Stromal cell of bone marrow (primary cell): ENCODE measurements around the gene OR52E4.

Source experiments
- DNase-seq: peaks from one replicate; pipeline ENCODE4 v3.0.0-alpha.2; 2012; ENCODE audit warnings: low read depth

OR52E4 gene

DNA sequence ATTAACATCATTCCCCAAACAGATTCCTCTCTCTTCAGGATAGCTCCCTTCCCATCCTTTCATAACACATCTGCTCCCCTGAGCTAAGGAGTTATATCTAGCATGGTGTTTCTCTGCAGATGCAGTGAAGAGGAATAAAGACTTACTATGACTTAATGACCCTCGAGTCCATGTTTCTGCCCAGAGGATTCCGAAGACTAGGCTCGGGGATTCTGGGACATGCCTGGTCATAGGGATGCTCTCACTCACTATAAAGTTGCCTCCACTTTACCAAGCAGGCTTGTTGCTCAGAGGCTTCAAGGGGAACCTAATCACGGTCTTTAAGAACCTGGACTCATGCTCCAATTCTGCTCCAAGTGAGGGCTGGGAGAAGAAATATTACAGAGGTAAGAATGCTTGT lies at the start of gene OR52E4:
Gene OR52E4, plus strand, starts transcription at position 301 of the 400 bp plus-strand sequence. CDS start 3,664 bp downstream, outside the sequence.
- DNase-seq = no peak

DNA sequence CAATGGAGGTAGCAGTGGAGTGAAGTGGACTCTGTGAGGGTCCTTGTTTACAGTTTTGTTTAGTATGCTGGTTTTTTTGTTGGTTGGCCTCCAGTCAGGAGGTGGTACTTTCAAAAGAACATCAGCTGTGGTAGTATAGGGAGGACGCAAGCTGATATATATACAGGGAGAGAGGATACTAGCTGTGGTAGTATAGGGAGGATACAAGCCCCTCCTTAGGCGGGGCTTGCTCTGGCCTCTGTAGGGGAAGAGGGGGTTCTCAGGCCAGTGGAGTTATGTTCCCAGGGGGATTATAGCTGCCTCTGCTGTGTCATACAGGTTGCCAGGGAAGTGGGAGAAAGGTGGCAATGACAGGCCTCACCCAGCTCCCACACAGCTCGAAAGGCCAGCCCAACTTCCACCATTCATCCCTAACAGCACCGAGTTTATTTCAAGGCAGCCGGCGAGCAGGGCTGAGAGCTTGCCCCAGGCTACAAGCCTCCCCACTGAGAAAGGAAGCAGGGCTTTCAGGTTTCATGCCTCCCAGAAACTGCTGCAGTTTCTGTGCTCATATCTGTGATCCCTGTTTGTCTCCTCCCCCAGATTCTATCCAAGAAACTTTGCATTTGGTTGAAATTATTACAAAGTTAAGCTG lies 49.1 kb upstream of the OR52E4 start:
- DNase-seq = no peak

DNA sequence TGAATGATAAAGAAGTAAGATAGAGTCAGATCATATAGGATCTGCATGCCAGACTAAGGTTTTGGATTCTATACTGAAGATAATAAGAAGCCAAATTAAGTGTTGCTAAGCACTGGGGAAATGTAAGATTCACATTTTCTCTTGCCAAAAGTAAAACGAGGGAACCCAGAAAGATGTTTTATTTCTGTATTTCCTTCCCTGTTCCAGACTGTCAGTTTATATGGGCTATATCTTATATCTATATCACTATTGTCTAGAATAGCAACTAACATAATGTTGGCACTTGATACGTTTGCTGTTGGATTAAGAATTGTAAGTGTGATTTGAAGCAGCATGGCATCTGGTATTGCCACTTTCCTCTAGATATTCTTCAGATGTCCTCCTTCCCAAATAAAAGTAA lies 47.0 kb upstream of the OR52E4 start:
- no peak for DNase-seq

DNA sequence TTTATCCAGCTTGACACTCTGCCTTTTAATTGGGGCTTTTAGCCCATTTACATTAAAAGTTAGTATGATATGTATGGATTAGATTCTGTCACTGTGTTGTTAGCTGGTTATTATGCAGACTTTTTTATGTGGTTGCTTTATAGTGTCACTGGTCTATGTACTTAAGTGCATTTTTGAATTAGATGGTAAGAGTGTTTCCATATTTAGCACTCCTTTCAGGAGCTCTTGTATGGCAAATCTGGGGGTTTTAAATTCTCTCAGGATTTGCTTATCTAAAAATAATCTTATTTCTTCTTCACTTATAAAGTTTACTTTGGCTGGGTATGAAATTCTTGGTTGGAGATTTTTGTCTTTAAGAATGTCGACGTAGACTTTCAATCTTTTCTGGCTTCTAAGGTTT lies 42.7 kb upstream of the OR52E4 start:
- no peak for DNase-seq

DNA sequence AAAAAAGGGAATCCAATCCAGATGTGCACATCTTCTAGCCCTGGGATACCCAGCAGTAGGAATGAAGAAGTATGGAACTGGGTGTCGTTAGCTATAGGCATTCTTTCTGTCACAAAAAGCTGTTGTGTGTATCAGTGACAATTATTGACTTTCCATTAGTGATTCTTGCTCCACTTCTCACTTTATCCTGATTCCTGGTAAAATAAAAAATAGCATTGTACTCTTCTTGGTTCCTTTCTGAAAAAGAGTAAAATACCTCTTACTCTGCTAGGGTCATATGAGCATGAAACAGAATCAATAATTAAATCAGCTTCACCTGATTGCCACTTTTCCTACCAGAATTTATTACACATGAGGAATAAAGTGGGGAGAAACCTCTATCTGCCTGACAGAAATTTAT lies 38.6 kb upstream of the OR52E4 start, which contains the start of gene OR52E6:
Gene OR52E6, minus strand, starts transcription at position 101 of the 400 bp plus-strand sequence. Its CDS starts 0 bp downstream, at position 101.
- no peak for DNase-seq

DNA sequence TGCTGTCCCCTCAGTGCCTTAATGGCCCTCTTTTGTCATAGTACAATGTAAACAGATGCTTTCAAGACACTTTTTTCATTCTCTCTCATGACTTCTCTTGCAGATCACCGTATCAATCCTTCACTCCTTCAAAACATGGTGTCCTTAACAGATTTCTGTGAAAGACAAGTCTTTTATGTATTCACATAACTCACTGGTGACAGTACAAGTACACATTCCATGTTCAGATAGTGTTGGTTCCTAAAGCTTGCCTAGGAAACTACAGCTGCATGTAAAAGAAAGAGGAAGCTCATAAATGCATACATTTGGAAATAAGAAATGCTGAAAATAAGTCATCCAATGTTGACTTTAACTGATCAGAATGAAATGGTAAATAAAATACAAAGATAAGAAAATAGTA lies 33.7 kb upstream of the OR52E4 start:
- DNase-seq = no peak

DNA sequence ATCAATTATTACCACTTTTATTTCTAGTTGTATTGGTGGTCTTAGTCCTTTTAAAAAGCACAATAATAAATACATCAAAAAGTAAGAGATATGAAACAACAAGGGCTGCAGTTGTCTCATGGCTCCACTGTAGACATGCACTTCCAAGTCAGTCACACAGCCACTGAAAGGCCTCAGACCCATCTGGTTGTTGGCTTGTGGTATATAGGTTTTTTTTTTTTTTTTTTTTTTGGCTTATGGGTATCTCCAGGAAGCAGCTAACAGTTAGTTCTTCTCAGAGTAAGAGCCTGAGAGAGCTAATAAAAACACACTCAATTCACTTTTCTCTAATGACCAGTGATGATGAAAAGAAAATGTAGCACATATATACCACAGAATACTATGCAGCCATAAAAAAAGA lies 32.7 kb upstream of the OR52E4 start:
- DNase-seq = no peak

DNA sequence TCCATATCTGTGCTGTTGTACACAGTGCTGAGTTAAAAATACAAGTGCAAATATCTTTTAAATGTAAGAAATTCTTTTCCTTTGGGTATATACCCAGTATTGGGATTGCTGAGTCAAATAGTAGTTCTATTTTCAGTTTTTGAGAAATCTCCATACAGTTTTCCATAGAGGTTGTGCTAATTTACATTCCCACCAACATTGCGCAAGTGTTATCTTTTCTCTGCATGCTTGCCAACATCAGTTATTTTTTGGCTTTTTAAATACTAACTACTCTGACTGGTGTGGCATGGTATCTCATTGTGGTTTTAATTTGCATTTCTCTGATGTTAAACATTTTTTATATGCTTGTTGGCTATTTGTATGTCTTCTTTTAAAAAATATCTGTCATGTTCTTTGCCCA lies 29.4 kb upstream of the OR52E4 start:
- no peak for DNase-seq

DNA sequence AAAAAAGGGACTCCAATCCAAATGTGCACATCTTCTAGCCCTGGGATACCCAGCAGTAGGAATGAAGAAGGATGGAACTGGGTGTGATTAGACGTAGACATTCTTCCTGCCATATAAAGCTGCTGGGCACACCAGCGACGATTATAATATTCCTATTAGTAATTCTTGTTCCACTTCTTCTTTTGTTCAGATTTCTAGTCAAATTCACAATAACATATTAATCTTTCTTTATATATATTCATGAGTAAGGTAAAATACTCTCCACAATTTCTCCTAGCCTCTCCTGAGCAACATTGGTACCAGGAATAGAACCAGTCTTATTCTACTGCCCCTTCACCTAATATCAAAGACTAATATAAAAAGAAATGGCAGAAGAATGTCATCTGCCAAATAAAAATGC lies 22.8 kb upstream of the OR52E4 start, which contains the start of gene OR52E8:
Gene OR52E8, minus strand, starts transcription at position 101 of the 400 bp plus-strand sequence. Its CDS starts 0 bp downstream, at position 101.
- DNase-seq = no peak

DNA sequence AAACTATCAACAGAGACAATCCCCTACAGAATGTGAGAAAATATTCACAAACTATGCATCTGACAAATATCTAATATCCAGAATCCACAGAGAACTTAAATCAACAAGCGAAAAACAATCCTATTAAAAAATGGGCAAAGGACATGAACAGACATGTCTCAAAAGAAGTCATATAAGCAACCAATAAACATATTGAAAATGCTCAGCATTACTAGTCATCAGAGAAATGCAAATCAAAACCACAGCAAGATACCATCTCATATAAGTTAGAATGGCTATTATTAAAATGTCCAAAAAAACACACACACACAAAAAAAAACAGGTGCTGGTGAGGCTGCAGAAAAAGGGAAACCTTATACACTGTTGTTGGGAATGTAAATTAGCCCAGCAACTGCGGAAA lies 14.6 kb upstream of the OR52E4 start:
- no peak for DNase-seq

DNA sequence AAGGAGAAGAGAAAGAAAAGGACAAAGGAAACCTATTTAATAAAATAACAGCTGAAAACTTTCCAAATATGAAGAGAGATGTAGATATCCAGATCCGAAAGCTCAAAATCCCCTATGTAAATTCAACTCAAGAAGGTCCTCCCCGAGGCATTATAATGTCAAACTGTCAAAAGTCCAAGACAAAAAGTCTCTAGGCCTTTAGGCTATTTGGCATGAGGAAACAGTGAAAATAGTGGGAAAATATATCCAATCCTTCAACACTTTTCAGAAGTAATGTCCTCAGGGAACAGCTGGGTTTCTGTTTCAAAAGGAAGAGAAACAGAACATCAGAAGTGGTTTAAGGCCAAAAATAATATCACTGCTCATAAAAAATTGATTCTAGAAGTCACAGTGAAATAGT lies 1.9 kb upstream of the OR52E4 start:
- DNase-seq = no peak

DNA sequence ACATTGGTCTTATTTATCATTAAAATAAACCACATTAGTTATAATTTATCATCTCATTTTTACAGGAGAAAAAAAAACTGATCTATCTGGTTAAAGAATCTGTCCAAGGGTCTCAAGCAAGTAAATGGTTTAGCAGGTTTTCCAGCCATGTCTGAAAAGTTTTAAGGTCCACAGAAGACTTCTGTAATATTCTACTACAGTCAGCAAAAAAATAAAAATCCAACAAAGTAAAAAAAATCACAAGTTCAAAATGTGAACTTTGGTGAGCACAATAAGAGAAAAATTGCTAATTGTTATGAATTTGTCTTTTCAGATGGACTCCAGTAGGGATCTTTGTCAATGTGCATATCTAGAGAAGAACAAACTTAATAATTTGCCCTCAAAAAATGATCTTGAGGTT lies 1.3 kb downstream of the OR52E4 start:
- no peak for DNase-seq

DNA sequence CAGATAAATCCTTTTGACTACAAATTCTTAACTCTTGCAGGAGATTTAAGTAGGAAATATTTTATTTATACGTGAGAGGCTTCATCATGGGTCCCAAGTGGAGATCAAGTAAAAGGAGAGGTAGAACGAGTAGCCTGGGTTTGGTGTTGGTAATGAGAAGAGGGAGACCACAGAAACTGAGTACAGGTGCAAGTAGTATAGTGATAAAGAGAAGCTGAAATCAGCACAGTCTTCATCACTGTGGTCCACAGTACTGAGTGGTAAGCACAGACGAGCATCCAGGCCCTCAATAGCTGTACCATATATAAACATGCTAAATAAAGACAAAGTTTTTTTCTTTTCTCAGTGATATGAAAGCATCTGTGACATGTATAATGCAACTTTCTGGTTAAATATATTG lies 6.7 kb downstream of the OR52E4 start:
- DNase-seq = no peak

DNA sequence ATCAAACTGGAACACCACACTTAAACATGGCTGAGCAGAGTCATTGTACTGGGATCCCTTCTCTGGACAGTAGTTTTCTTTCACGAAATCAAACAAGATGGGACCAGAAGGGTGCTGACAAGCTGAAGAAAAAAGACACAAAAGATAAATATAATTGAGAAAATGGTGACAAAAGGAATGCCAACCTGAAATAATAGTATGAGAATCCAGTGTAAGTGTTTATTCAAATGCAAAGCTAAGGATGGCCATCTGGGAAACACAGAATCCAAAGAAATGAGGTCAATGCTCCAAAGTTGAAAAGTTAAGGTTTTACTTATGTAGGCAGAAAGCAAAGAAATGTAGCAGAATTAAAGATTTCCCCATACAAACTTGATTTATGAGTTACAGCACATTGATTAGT lies 7.2 kb downstream of the OR52E4 start:
- no peak for DNase-seq

DNA sequence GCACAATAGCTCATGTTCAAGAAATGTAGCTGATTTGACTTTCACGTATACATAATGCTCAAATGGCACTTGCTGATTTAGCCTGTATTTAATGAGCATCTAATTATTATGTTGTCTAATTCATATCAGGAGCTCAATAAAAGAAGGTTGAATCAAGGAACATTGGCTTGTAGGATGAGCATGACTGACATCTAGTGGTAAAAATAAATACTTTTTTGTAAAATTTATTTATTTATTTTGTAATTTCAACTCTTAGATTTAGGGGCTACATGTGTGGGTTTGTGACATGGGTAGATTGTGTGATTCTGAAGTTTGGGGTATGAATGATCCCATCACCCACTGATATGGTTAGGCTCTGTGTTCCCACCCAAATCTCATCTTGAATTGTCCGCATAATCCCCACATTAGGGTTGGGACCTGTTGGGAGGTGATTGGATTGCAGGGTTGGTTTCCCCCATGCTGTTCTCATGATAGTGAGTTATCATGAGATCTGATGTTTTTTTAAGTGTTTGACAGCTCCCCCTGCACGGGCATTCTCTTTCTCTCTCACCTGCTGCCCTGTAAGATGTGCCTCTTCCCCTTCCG lies 10.9 kb downstream of the OR52E4 start:
- no peak for DNase-seq

DNA sequence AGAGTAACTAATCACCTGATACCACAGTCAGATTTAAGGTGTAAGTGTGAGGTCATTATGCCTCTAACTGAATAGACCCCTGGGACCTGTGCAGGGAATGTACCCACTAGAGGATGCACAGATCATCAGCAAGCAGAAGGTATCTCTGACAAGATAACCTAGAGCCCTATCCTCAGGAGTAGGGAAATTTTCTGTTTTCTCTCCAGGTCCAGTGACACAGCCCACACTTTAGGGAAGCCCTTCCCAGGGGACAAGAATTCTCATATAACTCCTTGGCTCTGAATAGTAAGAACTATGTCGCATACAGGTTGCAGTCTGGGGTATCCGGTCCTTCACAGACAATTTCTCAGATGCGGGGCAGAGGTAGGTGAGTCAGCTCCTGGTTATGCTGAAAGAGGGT lies 12.5 kb downstream of the OR52E4 start, which contains the start of gene OR52E5:
Gene OR52E5, plus strand, starts transcription at position 301 of the 400 bp plus-strand sequence. CDS start 7,569 bp downstream, outside the sequence.
- DNase-seq = no peak

DNA sequence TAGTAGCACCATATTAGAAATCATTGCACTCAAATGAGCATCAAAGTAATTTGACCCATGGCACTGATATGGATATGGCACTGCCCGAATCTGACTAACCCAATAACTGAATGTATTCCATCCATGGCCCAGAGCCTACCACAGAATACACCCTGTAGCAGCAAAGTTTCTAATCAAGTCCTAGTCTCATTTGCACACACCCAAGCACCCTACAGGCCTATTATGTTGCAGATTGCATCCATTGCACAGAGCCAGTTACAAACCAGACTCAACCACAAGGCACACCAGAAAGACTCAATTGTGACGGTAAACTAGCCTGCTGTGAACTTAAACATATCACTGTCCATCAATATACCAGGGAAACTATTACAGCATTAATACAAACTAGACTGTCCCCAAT lies 19.1 kb downstream of the OR52E4 start:
- DNase-seq = no peak

DNA sequence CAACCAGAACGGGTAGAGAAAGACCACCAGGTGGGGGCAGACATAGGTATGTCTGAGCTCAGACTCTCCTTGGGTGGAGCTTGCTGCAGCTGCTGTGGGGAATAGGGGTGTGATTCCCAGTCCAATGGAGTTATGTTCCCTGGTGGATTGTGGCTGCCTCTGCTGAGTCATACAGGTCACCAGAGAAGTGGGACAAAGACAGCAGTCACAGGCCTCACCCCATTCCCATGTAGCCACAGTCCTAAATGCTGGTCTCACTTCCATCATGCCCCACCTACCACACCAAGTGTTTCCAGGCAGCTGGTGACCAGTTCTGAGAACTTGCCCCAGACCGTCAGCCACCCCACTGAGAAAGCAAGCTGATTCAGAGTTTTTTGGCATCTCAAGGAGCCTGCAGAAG lies 30.1 kb downstream of the OR52E4 start:
- no peak for DNase-seq

DNA sequence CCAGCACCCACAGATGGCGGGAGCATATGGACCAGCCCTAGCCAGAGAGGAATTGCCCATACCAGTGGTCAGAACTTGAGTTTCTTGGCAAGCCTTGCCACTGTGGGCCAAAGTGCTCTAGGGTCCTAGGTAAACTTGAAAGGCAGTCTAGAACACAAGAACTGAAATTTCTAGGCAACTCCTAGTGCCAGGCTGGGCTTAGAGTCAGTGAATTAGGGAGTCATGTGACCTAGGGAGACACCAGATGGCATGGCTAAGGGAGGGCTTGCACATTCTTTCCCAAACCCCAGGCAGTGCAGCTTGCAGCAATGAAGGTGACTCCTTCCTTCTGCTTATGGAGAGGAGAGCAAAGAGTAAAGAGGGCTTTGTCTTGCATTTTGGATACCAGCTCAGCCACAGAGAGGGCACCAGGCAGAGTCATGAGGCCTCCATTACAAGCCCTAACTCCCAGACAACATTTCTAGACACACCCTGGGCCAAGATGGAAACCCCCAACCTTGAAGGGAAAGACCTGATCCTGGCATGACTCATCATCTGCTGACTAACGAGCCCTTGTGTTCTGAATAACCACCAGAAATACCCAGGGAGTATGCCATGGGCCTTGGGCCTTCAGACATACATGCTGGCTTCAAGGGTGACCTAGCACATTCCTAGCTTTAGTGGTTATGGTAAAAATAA lies 42.5 kb downstream of the OR52E4 start:
- no peak for DNase-seq

DNA sequence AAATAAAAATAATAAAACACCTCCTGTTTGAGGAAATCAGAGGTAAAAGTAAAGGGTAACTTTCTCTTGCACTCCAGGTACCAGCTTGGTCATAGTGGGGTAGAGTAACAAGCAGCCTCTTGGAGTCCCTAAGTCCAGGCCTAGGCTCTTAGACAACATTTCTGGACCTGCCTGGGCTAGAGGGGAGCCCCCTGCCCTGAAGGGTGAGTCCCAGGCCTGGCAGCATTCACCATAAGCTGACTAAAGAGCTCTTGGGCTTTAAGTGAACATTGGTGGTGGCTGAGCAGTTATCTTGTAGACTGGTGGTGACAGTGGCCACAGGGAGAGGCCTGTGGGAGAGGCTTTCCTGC lies 43.0 kb downstream of the OR52E4 start:
- no peak for DNase-seq

DNA sequence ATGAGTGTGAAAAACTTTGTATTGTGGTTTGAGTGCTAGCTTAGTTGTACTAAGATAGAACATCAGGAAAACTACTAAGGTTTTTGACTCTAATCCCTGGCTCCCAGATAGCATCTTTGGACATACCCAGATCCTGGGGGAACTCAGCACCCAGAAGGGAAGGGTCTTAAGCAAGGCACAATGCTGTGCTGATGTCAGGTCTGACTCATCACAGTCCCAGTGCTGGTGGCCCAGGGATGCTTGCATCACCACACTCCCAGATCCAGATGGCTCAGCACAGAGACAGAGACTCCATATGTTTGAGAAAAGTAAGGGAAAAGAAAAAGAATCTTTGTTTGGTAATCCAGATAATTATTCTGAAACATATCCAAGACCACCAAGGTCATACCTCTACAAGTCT lies 43.4 kb downstream of the OR52E4 start:
- no peak for DNase-seq

DNA sequence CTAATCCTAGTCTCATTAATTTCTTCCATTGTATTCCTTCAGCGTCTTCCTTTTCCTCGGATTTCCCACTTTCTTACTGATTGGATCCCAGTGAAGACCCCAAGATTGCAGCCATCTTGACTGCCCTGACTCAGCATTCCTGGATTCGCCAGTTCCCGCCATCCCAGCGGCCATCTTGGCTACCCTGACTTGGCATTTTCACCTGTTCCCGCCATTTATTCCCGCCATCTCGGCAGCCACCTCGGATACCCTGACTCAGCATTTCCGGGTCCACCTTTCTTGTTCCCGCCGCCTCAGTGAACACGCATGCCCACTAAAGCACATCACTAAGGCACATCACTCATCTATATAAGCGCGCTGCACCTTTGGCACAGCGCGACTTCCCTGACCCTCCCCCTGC lies 47.8 kb downstream of the OR52E4 start:
- no peak for DNase-seq

DNA sequence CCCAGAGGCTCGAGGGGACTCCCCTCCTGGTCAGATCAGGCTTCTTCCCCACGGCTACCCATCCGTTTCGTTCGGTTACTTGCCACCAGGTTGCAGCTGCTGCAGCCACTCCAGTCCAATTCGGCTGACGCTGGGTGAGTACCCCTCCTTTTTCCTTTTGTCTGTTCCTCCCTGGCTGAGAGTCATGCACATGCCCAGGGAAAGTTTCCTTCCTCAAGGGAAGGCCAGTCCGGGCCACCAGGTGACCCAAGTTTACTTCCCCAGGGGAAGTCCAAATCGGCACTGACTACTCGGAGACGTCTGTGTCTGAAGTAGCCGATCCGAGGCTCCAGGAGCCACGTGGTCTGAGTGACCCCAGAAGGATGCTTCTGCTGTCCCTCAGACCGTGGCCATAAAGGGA lies 48.4 kb downstream of the OR52E4 start:
- no peak for DNase-seq
